Measurements from ENCODE around the gene ZNF689.

The ZNF689 gene

DNA sequence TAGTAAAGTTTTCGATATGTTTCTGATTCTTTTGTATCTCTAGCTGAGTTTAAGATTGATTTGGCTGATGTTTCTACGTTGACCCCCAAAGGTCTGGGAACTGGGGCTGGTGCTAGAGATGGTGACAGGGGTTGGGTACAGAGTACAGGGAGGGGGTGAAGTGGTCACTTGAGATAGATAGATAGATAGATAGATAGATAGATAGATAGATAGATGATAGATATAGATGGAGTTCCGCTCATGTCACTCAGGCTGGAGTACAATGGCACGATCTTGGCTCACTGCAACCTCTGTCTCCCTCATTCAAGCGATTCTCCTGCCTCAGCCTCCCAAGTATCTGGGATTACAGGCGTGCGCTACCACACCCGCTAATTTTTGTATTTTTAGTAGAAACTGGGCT is 46.2 kb upstream of the ZNF689 start:
- TF ChIP-seq POLR2AphosphoS5 (IDR thresholded peaks at IDR 0.05; ENCODE audit: low read depth, low read length) = no peak
- TF ChIP-seq, protein P1, sequence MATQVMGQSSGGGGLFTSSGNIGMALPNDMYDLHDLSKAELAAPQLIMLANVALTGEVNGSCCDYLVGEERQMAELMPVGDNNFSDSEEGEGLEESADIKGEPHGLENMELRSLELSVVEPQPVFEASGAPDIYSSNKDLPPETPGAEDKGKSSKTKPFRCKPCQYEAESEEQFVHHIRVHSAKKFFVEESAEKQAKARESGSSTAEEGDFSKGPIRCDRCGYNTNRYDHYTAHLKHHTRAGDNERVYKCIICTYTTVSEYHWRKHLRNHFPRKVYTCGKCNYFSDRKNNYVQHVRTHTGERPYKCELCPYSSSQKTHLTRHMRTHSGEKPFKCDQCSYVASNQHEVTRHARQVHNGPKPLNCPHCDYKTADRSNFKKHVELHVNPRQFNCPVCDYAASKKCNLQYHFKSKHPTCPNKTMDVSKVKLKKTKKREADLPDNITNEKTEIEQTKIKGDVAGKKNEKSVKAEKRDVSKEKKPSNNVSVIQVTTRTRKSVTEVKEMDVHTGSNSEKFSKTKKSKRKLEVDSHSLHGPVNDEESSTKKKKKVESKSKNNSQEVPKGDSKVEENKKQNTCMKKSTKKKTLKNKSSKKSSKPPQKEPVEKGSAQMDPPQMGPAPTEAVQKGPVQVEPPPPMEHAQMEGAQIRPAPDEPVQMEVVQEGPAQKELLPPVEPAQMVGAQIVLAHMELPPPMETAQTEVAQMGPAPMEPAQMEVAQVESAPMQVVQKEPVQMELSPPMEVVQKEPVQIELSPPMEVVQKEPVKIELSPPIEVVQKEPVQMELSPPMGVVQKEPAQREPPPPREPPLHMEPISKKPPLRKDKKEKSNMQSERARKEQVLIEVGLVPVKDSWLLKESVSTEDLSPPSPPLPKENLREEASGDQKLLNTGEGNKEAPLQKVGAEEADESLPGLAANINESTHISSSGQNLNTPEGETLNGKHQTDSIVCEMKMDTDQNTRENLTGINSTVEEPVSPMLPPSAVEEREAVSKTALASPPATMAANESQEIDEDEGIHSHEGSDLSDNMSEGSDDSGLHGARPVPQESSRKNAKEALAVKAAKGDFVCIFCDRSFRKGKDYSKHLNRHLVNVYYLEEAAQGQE (IDR thresholded peaks at IDR 0.05; ENCODE audit: insufficient read depth in 1 of 2, low read depth in 2 of 2, low read length in 2 of 2) = no peak
- no peak for TF ChIP-seq SIN3A (IDR thresholded peaks at IDR 0.05; ENCODE audit: borderline replicate concordance, insufficient read depth, low read length)
- TF ChIP-seq FOXP2 (optimal IDR thresholded peaks at IDR 0.05; ENCODE audit: borderline replicate concordance, extremely low read depth, extremely low read length, insufficient read depth) = no peak
- TF ChIP-seq TAF1 (IDR thresholded peaks at IDR 0.05; ENCODE audit: borderline replicate concordance, insufficient read depth, low read length) = no peak

DNA sequence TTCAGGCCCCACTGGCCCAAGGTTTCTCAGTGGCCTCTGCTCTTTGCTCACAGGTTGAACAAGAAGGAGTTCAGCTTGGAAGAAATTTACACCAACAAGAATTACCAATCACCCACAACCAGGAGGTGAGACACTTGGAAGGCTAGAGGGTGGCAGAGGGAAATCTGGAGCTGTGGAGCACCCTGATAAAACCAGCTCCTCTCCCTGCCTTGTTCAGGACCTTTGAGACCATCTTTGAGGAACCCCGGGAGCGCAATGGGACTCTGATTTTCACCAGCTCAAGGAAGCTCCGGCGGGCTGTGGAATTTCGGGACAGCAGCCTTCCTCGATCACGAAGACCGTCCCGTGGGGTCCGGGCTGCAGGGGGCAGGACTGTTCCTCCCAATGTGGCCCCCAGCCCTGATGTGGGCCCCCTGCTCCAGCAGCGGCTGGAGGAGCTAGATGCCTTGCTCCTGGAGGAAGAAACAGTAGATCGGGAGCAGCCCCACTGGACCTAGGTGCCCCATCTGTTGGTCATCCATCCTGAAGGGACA is 45.7 kb upstream of the ZNF689 start:
- TF ChIP-seq SIN3A (IDR thresholded peaks at IDR 0.05; ENCODE audit: borderline replicate concordance, insufficient read depth, low read length) (no peak), POLR2AphosphoS5 (IDR thresholded peaks at IDR 0.05; ENCODE audit: low read depth, low read length) (no peak), FOXP2 (optimal IDR thresholded peaks at IDR 0.05; ENCODE audit: borderline replicate concordance, extremely low read depth, extremely low read length, insufficient read depth) (no peak), TAF1 (IDR thresholded peaks at IDR 0.05; ENCODE audit: borderline replicate concordance, insufficient read depth, low read length) (no peak)
- TF ChIP-seq, protein P1 (IDR thresholded peaks at IDR 0.05; ENCODE audit: insufficient read depth in 1 of 2, low read depth in 2 of 2, low read length in 2 of 2) = no peak

DNA sequence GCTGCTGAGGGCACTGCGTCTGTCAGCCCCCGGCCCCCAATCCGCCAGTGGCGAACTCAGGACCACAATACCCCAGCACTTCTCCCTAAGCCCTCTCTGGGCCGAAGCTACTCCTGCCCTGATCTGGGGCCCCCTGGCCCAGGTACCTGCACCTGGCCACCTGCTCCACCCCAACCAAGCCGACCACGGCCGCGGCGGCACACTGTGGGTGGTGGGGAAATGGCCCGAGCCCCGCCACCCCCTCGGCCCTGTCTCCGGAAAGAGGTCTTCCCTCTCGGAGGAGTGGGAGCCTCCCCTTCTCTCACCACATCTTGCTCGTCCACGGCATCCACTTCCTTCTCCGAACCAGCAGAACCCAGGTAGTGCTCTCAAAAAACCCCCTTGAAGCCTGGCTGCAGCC is 44.7 kb upstream of the ZNF689 start:
- TF ChIP-seq SIN3A (IDR thresholded peaks at IDR 0.05; ENCODE audit: borderline replicate concordance, insufficient read depth, low read length) (no peak), TAF1 (IDR thresholded peaks at IDR 0.05; ENCODE audit: borderline replicate concordance, insufficient read depth, low read length) (no peak), POLR2AphosphoS5 (IDR thresholded peaks at IDR 0.05; ENCODE audit: low read depth, low read length) (no peak), FOXP2 (optimal IDR thresholded peaks at IDR 0.05; ENCODE audit: borderline replicate concordance, extremely low read depth, extremely low read length, insufficient read depth) (no peak)
- TF ChIP-seq, protein P1 (IDR thresholded peaks at IDR 0.05; ENCODE audit: insufficient read depth in 1 of 2, low read depth in 2 of 2, low read length in 2 of 2) = no peak

DNA sequence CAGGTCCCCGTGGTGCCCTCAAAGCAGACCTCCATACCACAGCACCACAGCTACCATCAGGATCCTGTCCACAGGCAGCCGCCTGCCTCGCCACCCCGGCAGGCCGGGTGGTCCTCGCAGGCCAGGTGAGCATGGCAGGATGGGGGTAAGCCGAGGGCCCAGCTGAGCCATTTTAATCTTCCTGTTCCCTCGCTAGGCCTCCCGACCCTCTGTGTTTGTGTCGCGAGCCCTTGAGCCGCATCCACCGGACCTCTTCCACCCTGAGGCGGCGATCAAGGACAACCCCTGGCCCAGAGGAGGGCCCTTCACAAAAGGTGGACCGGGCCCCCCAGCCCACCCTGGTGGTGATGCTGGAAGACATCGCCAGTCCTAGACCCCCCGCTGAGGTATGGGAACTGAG is 42.5 kb upstream of the ZNF689 start:
- TF ChIP-seq POLR2AphosphoS5 (IDR thresholded peaks at IDR 0.05; ENCODE audit: low read depth, low read length) (no peak), TAF1 (IDR thresholded peaks at IDR 0.05; ENCODE audit: borderline replicate concordance, insufficient read depth, low read length) (no peak), FOXP2 (optimal IDR thresholded peaks at IDR 0.05; ENCODE audit: borderline replicate concordance, extremely low read depth, extremely low read length, insufficient read depth) (no peak), SIN3A (IDR thresholded peaks at IDR 0.05; ENCODE audit: borderline replicate concordance, insufficient read depth, low read length) (no peak)
- TF ChIP-seq, protein P1 (IDR thresholded peaks at IDR 0.05; ENCODE audit: insufficient read depth in 1 of 2, low read depth in 2 of 2, low read length in 2 of 2) = no peak

DNA sequence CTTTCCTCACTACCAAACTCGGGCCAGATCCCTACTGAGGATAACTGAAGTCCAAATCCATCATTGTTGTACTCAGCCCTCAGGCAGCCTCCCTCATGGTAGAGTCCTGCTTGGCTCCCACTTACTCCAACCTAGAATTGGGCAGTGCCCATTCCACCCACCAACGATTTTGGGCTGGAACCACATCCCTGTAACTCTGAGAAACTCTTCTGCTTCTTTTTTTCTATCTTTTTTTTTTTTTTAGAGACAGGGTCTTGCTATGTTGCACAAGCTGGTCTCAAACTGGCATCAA is 41.8 kb upstream of the ZNF689 start:
- TF ChIP-seq POLR2AphosphoS5 (IDR thresholded peaks at IDR 0.05; ENCODE audit: low read depth, low read length) (no peak), FOXP2 (optimal IDR thresholded peaks at IDR 0.05; ENCODE audit: borderline replicate concordance, extremely low read depth, extremely low read length, insufficient read depth) (no peak), TAF1 (IDR thresholded peaks at IDR 0.05; ENCODE audit: borderline replicate concordance, insufficient read depth, low read length) (no peak), SIN3A (IDR thresholded peaks at IDR 0.05; ENCODE audit: borderline replicate concordance, insufficient read depth, low read length) (no peak)
- TF ChIP-seq, protein P1 (IDR thresholded peaks at IDR 0.05; ENCODE audit: insufficient read depth in 1 of 2, low read depth in 2 of 2, low read length in 2 of 2) = no peak
